GM18873 (cell line): ENCODE data around the gene COPS3.
A peak's percentile ranks its signal among the peaks of the same experiment; 100 is the strongest.

ENCODE experiments used
- ATAC-seq: cut with Tn5 transposase; IDR thresholded peaks from one replicate; pipeline ENCODE4 v1.9.1; 2021; ENCODE audit warnings: mild to moderate bottlenecking, moderate library complexity, moderate number of reproducible peaks; ENCODE audit not compliant: unreplicated experiment, low FRiP score

The COPS3 gene

DNA sequence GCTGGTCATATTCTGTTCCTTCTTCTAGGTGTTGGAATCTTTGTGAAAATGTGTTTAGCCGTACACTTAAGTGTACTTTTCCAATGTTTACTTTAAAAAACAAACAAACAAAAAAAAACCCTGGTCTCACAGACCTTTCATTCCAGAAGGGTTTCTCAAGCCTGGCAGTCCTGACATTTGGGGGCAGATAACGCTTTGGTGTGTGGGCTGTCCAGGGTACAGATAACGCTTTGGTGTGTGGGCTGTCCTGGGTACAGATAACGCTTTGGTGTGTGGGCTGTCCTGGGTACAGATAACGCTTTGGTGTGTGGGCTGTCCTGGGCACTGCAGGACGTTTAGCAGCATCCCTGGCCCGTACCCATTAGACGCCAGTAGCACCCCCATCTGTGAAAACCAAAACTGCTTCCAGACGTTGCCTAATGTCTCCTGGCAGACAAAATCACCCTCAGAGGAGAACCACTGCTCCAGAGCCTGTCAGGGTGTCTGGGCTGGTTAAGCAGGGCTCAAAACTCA lies 28.8 kb downstream of the COPS3 start:
- ATAC-seq, result no peak

- ATAC-seq, result no peak
Observed at GRCh38 chr17:17246879-17247278, 34.2 kb downstream of the COPS3 start.

- no peak for ATAC-seq
Observed at GRCh38 chr17:17243163-17243562, 37.9 kb downstream of the COPS3 start.

- no peak for ATAC-seq
Observed at GRCh38 chr17:17242246-17242645, 38.8 kb downstream of the COPS3 start.

DNA sequence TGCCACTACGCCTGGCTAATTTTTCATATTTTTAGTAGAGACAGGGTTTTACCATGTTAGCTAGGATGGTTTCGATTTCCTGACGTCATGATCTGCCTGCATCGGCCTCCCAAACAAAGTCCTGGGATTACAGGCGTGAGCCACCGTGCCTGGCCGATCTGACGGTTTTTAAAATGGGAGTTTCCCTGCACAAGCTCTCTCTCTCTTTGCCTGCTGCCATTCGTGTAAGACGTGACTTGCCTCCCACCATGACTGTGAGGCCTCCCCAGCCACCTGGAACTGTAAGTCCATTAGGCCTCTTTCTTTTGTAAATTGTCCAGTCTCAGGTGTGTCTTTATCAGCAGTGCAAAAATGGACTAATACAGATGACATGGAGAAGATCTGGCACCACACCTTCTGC lies 39.4 kb downstream of the COPS3 start:
- no peak for ATAC-seq

DNA sequence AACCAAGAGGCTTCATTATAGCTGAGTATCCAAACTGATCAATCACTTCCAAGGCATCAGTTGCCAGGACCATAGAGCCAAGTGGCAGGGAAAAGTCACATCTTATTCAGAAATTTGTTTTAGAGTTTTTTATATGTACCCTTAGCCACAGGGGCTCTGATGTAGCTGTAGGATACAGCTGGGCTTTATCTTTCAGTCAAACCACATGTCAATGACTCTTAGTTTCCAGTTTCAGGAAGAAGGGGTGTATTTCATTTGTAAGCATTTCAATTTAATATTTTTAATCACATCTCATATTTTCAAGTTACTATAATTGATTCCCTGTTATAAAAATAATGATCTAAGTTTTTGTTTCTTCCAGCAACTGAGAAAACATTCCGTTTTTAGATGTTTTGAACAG lies 41.2 kb downstream of the COPS3 start:
- ATAC-seq, result no peak

GRCh38 chr17:17237026-17237799 lies 43.8 kb downstream of the COPS3 start, which contains the start of gene FLCN:
TSS of gene FLCN (minus strand) at chr17:17237168. CDS start at chr17:17228137, 9,031 bp downstream.
- peak; percentile 63 for ATAC-seq

DNA sequence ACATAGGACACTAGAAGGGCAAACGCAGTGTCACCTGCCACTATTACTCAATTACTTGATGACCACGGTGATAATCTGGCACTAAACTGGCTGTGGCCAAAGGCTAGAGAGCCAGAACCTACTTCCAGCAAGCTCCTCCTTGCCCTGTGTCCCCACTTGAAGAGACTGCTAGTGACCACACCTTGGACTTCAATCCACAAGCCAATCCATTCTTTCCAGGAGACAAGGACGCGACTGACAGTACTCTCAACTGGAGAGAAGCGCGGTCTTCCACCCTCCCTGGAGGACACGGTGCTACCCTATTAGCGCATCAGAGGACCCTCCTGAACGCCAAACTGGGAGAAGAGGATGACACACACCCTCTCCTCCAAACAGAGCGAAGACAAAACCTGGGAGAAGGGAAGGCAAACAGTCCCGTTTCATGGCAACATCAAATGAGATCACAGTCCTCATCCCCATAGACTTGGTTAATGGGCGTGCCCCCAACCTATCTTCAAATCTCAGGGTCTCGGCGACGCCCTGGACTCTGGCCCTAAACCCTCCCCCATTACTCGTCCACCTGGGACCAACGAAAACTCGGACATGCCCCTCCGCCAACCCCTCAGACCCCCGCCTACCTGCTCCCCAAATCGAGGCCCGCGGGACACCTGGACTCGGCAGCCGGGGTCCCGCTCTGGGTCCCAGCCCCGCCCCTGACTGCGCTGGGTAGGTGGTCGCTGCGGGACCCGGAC lies 44.6 kb downstream of the COPS3 start:
- no peak for ATAC-seq

DNA sequence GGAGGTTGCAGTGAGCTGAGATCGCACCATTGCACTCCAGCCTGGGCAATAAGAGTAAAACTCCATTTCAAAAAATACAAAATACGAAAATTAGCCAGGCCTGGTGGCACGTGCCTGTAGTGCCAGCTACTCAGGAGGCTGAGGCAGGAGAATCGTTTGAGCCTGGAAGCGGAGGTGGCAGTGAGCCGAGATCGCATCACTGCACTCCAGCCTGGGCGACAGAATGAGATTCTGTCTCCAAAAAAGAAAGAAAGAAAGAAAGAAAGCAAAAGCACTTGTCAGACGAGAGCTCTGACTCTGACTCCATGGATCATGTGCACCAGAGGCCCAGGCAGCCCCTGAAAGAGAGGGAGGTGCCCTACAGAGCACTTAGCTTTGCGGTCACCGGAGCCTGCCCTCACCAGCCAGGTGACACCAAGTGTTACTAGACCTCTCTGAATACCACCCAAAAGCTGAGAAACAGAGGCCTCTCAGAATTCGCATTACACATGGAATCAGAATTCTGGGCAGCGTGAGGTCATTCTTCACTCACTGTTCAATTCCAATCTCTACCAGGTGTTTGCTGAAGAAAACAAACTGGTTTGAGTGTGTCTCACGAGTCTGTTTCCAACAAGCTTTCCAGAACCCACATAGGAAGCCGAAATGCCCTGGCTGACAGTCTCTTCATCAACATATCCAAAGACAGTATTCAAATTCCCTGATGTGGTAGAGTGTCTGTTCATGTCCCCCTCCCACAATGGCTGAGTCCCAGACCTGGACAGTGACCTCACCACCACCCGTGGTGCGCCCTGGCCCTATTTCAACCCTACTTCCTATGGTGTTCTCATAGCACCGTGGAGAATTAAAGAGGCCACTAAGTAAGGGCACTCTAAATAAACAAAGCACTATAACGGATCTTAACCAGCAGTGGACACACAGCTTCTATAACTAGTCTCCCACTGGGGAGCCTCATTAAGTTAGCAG lies 45.6 kb downstream of the COPS3 start:
- ATAC-seq, result no peak

GRCh38 chr17:17232303-17232621 lies 48.8 kb downstream of the COPS3 start:
- ATAC-seq, result no peak

DNA sequence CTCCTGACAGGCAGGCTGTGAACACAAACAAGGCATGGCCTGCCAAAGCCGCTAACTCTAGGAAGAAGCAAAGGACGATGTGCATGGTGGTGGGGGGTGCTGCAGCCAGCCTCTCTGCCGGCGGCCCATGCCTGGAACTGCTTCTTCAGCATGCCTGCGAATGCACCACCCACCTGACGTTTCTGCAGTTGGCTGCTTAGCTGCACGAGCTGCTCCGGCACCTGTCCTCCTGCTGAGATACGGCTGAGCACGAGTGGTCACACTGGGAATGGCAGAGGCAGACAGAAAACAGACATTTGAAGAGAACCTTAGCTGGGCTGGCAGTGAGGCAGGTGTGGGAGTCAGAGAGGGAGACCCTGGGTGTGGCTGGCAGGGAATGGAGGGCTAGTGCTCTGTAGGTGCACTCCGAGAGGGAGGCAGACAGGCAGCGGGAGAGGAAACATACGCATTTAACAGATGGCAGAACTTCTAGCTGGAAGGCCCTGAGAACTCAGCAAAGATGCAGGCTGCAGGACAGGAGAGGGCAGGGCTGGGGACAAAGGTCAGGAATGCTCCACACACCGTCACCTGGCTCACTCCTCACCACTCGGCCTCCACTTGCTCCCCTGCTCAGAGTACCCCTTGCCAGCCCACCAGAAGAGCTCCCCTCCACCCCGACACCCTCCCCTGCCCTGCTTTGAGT lies 49.3 kb downstream of the COPS3 start:
- no peak for ATAC-seq

DNA sequence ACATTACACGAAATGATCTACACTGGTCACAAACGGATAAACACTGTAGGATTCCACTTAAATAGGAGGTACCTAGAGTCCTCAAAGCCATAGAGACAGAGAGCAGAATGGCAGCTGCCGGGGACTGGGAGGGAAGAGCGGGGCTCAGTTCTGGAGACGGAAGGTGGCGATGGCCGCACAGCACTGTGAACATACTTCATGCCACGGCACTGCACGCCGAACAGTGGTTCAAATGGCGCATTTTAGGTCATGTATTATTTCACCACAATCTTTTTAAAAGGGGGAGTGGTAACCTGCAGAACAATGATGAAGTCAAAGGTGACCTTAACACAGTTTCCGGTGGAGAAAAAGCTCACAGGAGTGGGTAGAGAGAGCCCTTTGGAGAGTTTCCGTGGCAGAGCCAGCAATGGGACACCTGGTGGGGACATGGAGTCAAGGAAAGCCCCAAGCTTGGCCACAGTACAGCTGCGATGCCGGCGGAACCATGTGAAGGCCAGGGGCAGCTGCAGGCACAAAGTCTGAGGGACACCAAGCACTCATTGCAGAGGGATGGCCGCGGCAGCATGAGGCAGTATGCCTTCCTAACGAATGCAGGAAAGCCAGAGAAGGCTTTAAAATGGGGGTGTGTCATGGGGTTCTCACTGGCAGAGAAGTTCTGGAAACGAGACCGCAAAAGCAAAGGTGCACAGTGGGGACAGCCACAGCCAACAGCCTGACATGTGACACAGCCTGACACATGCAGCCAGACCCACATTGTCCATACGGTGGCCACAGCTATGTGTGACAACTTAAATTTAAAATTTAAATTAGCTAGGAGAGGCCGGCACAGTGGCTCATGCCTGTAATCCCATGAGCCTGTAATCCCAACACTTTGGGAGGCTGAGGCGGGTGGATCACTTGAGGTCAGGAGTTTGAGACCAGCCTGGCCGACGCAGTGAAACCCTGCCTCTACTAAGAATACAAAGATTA lies 51.3 kb downstream of the COPS3 start:
- ATAC-seq, result no peak

- no peak for ATAC-seq
Observed at GRCh38 chr17:17228521-17229279, 52.3 kb downstream of the COPS3 start.

- ATAC-seq, result no peak
Observed at GRCh38 chr17:17227608-17228520, 53.2 kb downstream of the COPS3 start.

GRCh38 chr17:17226451-17227265 lies 54.4 kb downstream of the COPS3 start:
- no peak for ATAC-seq

- ATAC-seq, result no peak
Observed at GRCh38 chr17:17225901-17226300, 55.1 kb downstream of the COPS3 start.
